Measurements from ENCODE around the gene EGFL7.

Gene EGFL7

DNA sequence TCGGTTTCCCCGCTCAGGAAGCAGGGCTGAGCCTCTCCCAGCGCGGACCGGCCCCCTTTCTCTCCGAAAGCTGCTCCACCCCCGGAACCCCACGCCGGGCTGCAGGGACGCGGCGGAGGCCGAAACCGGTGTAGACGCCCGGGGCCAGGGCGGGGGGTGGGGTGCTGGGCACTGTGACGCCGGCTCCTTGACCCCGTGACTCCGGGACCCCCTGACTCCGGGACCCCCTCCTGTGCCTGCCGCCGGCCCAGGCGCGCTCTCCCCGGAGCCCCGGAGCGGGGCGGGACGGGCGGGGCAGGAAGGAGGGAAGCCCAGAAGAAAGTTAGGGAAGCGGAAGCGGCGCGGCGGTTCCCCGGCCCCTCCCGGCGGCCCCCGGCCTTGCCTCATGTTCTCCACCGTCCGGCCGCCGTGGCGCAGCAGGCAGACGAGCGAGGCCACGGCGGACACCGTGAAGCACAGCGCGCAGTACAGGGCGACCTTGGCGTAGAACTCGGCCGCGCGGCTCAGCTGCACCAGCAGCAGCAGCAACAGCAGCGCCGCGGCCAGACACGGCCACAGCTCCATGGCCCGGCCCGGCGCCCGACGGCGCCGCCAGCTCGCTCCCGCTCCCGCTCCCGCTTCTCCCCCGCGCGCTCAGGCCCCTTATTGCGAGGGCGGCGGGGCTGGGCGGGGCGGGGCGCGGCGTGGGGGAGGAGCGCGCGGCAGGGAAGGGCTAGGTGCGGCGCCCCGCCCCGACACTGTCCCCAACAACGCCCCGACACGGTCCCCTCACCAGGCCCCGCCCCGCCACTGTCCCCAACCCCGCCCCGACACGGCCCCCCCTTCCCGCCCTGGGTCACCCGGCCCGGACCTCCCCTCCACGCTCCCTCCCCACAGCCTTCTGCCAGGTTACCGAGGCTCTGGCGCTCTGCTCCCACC lies 24.3 kb downstream of the EGFL7 start, which contains the start of gene AGPAT2:
AGPAT2 (minus strand) TSS at position 664 of the 918 bp plus-strand sequence; CDS start at position 564, 100 bp downstream.
- no peak for DNase-seq (ENCODE audit: low read depth)

DNA sequence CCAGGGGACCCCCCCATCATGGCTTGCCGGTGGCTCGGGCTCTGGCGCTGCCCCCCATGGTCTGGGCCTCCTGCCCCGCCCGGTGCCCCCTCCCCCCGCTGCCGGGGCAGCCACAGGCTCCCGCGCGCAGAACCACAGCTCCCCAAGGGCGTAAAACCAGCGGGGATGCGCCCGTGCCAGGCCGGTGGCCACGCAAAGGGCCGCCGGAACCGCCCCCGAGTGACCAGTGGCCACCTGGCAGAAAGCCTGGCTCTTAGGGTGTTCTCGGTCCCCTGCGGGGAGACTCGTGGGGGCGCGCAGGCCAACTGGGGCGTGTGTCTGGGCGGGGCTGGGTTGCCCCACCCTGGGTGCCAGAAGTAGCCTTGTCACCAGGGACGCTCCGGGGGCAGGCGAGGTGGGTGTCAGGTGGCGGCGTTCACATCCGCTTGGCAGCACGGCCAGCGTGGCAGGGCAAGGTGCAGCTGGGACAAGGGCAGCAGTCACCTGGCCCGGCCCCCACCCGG lies 25.1 kb downstream of the EGFL7 start:
- DNase-seq (ENCODE audit: low read depth) = no peak

DNA sequence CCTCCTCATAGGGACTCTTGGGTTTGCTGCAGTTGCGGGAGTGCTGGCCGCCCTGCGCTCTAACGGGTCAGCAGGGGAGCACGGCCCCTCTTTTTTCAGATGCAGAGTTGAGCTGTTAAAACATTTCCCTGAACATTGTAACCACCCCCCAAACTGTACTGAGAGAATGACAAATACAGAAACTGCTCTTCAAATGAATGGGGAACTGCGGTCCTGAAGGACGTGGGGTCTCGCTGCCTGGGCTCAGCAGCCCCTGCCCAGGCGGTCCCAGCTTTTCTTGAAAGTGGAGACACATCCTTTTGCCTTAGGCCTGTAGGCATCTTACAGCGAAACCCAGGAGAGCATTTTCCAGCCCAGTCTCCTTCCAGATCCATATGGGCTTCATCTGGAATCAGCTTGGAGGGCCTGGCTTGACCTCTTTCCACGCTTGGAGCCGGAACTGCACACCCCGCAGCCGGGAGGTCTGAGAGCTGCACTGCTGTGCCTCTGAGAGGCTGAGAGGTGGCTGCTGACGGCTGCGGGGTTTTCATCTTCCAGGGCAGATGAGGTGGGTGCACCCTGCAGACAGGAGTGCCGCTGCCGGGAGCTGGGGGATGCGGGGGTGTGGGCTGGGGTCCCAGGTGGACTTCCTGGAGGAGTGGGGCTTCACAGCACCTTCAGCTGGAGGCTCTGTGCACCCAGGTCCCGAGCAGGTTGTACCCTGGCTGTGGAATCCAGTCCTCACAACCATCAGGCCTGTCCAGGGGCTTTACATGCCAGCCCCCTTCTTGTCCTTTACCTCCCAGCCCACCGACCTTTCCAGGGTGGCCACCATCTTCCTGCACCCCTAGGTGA lies 25.8 kb downstream of the EGFL7 start:
- DNase-seq (ENCODE audit: low read depth) = no peak

DNA sequence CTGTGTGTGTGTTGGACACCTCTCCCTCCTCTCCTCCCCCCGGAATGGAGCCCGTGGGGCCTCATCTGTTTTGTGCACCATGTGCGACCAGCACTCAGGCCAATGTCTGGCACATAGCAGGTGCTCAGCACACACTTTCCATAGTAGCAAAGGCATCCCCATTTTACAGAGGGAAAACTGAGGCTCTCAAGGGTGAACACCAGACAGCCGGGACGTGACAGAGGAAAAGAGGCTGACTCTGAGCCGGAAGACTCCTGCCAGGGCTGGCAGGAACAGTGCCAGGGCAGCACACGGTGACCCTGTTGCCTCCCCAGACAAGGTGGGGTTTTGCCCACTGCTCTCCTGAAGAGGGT lies 26.4 kb downstream of the EGFL7 start:
- DNase-seq (ENCODE audit: low read depth) = no peak

DNA sequence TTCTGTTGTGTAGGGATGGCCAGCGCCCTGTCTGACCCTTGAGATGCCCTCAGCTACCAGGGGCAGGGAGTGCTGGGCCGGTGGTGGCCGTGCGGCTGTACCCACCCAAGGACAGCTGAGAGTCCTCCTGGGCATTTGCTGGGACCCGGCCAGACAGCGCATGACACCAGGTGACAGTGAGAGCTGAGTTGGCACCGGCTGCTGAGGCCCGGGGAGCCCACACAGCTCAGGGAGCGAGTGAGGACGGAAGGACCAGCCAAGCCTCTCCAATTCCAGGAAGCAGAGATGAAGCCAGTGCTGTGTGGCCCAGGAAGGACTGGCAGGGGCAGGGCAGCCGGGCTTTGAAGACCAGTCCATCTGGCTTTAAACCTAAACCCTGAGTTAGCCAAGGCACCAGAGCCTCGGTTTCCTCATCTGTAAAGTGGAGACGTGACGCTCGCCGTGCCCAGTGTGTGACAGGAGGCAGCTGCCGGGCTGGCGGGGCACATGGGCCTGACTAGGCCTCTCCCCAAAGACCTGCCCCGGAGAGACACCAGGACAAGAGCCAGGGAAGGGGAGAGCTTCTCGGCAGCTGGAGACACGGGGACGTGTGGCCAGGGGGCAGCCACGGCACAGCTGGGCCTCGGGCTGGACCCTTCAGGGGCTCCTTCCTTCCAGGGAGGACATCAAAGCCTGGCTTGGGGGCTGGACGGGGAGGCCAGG lies 27.5 kb downstream of the EGFL7 start:
- no peak for DNase-seq (ENCODE audit: low read depth)

DNA sequence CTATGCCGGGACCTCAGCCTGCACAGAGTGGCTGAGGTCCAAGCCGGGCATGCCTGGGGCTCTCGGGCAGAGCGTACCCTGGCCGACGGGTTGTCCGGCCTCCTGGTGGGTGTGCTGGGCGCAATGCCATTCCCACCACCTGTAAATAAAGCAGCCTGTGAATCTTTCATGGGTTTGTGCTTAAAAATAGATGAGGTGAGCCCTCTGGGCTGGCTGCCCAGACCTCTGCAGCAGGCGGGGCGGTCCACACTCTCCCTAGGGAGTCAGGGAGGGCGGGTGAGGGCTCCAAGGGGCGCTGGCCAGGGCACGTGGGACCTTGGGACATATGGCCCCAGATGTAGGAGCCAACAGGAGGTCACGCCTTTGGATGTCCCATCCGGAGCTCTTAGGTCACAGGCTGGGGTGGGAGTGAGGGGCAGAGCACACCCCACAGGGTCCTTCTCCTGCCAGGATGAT lies 28.1 kb downstream of the EGFL7 start:
- DNase-seq (ENCODE audit: low read depth) = no peak

DNA sequence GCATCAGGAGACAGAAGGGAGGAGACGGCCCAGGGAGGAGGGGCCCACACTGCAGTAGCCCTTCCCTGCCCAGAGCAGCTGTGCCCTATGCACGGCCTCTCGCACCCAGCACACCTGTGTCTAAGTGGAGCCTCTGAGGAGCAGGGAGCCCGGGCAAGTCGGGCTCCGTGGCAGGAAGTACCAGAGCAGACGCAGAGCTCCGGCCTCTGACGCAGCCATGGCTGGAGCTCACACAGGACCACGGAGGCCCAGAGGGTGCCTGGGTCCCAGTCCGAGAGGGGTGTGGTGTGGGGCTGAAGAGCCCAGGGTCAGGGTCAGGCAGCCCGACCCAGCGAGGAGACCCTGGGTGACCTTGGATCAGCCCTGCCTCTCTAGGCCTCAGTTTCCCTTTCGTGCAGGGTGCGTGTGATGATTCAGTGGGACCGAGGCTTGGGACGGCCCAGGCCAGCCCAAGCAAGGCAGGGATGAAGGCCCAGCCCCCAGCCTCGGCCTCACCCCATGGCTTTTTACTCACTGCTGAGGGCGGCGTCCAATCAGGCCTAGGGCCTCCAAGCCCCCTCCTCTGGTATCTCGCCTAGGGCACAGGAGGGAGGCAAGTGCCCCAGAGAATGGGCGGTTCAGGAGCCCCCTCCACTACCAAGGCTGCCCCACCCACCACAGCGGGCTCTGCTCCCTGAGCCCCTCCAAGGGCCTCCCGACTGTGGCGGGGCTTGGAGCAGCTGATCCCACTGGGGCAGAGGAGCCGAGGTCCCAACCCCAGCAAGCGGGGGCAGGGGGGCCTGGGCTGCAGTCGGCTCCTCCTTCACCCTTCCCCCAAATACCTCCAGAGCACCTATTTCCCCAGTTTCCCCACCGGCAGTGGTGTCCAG lies 28.8 kb downstream of the EGFL7 start:
- no peak for DNase-seq (ENCODE audit: low read depth)

DNA sequence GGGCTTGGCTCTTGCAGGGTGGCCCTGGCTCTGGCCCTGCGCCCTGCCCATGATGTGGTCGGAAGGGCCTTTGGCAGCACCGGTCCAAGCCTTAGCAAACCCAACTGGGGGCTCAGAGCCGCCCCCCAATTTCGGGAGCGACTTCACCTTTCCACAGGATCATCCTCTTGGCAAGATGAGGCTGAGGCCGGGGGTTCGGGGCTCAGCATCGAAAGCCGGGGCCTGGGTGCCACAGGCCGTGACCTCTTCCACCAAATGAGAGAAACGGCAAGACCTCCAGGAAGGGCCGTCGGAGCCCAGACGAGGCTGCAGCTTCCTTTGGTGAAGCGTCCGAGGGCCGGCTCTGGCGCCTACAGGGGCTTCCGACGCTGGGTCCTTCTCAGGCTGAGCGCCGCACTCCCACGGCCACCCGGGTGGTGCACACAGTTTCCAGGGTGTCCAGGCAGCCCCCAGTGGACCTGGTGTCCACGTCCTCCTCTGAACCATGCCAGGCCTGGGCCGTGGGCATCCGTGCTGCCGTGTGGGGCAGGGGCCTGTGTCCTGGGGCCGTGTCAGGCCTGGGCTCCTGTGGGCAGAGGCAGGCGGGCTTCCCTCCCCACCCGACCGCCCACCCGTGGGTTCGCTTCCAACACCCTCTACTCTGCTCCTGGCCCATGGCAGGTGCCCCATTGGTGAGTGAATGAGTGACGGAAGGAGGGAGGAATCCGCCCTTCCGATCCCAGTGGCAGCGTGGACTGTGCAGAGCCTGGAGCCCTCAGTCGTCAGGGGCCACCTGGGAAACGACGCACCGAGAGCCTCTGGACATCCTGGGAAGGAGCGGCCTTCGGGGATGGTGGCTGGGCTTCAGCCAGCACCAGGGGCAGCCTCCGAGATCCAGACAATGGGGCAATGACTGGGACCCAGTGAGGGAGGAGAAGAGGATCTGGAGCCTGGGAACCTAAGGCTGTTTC lies 29.7 kb downstream of the EGFL7 start:
- no peak for DNase-seq (ENCODE audit: low read depth)

DNA sequence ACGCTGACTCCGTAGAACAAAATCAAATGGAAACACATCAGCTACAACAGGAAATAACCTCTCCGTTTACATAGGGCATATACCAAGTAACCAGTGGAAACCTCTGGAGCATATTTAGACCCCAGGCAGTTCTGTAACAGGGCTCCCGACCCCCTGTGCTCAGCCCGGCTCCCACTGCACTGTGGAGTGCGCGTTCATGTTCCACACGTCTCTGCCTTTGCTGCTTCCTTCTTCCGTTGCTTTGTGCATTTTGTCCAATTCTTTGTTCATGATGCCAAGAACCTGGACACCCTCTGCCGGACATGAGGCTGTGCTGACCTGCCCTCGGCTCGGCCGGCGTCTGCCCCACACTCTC lies 30.4 kb downstream of the EGFL7 start:
- DNase-seq (ENCODE audit: low read depth) = no peak

DNA sequence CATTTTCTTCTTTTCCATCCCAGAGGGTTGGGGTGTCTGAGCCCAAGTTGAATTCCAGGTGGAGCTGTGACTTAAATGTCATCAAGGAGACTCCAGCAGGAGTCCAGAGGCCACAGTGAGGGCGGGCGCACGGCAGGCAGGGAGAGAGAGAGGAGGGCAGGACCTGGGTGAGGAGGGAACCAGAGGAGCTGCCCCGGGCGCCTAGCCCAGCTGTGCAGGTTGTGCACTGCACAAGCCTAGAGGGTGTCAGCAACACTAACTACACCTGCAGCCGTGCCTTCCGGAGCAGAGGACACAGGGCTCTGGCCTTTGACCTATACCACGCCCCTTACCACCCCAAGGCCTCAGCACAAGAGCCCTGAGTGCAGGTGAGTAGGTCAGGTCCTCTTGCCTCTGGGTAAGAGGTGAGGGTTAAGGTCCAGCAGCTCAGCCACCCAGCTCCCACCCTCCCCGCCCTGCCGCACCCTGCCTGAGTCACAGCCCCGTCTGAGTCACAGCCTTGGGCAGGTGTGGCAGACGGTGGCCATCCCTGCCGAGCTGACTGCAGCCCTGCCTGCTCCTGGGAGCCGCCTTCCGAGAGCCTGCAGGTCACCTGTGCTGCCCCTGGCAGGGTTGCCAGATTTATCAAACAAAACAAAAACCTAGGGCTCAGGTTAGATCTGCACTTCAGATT lies 30.9 kb downstream of the EGFL7 start:
- DNase-seq (ENCODE audit: low read depth) = no peak

DNA sequence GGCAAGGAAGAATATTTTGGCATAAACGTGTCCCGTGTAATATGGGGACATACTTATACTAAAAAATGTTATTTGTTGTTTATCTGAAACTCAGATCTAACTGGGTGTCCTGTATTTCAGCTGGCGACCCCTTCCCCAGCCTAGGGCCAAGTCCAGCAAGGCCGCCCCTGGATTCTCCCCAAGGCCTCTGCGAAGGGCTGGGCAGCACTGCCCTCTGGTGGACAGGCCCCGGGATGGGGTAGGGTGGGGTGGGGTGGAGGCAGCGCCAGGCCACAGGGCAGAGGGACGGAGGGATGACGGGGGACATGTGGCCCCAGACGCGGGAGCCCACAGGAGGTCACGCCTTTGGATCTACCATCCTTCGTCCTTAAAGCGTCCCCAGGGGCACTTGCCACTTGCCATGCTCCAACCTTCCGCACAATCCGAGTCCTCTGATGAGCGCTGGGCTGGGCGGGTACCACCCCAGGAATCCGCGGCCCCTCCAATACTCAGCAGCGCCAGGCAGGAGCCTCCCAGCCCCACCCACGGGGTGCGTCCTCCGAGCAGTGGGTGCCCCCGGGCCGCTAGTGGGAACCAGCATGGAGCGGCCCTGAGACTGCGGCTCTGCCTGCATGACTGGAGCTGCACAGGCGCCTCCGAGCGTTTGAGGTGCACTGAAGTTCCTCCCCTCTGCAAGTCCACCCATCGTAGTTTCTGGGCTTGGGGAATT lies 31.6 kb downstream of the EGFL7 start:
- DNase-seq (ENCODE audit: low read depth) = no peak

DNA sequence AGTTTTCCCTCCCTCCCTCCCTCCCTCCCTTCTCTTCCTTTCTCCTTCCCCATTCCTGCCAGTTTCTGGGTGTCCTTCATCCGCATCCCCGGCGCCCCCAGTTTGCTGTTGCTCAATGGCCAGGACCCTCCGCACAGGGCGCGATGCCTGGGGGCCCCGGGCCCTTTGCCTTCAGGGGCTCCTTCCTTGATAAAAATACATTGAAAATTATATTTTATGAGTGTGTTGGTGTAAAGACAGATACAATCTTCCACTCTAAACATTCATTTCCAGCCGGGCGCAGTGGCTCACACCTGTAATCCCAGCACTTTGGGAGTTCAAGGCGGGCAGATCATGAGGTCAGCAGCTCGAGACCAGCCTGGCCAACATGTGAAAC lies 32.1 kb downstream of the EGFL7 start:
- DNase-seq (ENCODE audit: low read depth) = no peak

DNA sequence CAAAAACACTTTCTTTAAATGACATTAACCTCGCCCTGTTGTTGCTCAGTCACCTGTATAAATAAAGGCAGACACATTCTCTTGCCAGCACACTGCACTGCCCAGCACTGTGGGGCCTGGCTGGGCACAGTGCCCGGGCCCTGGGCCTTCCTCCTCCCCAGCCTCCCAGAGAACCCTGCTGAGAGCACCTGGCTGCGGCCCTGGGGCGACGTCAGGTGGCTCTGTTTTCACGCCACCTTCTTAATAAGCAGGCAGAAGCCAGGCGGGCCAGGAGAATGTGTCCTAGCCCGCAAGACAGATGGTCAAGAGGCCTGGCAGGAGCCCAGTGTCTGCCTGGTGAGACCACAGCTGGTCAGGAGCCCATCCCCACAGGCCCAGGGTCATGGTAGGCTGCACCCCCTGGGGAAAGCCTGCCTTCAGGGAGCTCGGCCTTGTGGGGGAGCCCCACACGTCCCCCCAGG lies 32.7 kb downstream of the EGFL7 start:
- DNase-seq (ENCODE audit: low read depth) = no peak

DNA sequence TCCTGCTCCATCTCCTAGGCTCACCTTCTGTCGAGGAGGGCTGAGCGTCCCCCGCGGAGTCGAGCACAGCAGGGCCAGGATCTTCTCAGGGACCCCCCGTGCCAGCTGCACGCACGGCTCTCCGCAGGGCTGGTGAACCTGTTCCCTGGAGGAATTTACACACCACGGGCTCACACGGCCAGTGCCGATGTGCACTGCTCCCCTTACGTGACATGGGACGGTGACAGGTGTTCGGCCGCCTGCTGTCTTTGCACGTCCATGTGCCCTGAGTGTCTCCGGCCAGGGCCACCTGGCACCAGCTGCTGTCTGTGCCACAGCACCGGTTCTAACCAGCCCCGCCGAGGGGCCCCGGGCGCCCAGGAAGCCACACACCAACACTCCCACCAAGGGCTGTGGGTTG lies 33.2 kb downstream of the EGFL7 start:
- no peak for DNase-seq (ENCODE audit: low read depth)

DNA sequence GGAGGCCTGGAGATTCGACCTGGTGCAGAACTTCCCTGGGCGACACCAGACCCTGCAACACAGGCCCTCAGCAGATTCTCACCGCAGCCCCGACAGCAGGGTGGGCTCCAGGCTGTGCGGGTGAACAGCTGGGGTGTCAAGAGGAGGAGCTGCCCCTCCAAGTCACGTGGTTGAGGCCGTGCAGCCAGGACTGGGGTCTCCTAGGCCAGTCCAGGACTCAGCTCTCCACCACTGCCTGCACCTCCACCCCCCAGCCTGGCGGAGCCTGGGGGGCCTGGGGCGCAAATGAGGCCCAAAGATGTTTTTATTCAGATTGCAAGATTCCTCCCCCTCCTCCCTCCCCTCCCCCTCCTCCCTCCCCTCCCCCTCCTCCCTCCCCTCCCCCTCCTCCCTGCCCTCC lies 33.8 kb downstream of the EGFL7 start:
- no peak for DNase-seq (ENCODE audit: low read depth)

DNA sequence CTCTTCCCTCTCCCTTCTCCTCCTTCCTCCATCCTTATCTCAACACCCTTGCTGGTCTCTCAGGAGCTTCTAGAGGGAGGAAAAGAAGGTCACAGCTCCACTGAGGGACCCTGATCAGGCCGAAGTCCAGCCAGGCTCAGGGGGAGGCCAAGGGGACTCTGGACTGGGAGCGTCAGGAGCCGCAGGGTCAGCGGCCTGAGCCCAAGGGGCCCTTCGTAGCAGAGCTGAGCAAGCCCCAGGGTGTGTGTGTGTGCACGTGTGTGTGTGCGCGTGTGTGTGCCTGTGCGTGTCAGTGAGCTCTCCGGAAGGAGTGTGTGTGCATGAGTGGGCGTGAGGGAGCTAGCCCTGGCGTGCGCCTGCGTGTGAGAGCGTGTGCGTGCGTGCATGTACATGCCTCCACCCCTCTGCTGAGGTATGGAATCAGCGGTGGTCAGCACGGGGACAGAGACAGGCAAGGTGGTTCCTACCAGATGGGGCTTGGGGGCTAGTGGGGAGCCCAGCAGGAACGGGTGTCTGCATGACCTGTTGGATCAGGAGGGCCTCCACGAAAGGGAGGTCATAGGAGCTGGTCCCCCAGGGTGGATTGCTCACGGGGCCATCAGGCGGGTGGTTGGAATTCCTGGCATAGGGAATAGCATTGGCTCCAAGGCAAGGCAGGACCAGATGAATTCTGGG lies 34.6 kb downstream of the EGFL7 start:
- DNase-seq (ENCODE audit: low read depth) = no peak

DNA sequence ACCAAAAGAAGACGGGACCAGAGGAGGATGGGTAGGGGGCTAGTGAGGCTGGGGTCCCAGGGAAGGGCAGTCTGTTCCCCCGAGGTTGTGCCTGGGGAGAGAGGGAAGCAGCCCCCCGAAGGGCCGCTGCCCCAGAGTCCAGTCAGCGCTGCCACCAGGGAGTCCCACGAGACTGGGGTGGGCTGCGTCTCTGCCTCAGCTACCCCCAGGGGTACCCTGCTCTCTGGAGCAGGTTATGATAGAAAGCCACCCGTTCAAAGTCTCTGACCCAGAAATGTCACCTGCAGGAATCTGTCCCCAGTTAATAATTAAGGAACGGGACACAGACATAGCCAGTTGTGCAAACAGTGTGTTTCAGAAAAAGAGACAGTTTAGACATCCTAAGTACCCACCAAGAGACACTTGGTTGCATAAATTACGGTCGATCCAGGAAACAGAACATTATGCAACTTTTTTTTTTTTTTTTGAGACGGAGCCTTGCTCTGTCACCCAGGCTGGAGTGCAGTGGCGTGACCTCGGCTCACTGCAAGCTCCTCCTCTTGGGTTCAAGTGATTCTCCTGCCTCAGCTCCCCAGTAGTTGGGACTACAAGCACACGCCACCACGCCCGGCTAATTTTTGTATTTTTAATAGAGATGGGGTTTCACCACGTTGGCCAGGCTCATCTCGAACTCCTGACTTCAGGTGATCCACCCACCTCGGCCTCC lies 35.3 kb downstream of the EGFL7 start:
- DNase-seq (ENCODE audit: low read depth) = no peak
